A673 (cell line): ENCODE results near the gene SLC8A2. TPM values are rescaled to one million over a fixed set of nuclear protein-coding genes. Genes with fewer than 3 reads are reported as not detected.

Experiments
- BruUV-seq: library from RNA; stranded (reverse); fragments of 400-500 nt; replicated peaks from 2 replicates; lab custom pipeline; 2021; lab: Mats Ljungman, UMichigan
- CTCF ChIA-PET: fragments of 300-600 bp; sonication (Branson Sonifier 250); formaldehyde crosslinking; loops from one replicate; lab custom pipeline; 2022; ENCODE audit warnings: antibody characterized with exemption; lab: Charles Lee
- POLR2A ChIA-PET: fragments of 300-600 bp; sonication (Branson Sonifier 250); formaldehyde crosslinking; loops from one replicate; lab custom pipeline; 2022; ENCODE audit warnings: antibody characterized with exemption; ENCODE audit not compliant: low non-redundant PET; lab: Charles Lee
- DNase-seq: peaks from one replicate; pipeline ENCODE4 v3.0.0-alpha.2; 2015; ENCODE audit warnings: low spot score
- H3K27ac ChIP-seq: fragments of 200-600 bp; sonication (generic); 2 replicates; pipeline ENCODE4 v1.5.1; 2016; ENCODE audit warnings: mixed run types, low read depth, mild to moderate bottlenecking, mixed read lengths, antibody characterized with exemption, low read length; ENCODE audit not compliant: poor library complexity, severe bottlenecking
- H3K27me3 ChIP-seq: fragments of 200-600 bp; sonication (generic); replicated peaks from 2 replicates; pipeline ENCODE4 v1.6.1; 2017; ENCODE audit warnings: mixed run types, low read depth, mild to moderate bottlenecking, mixed read lengths, antibody characterized with exemption, low read length; ENCODE audit not compliant: insufficient read depth, poor library complexity
- H3K36me3 ChIP-seq: fragments of 200-600 bp; sonication (generic); 2 replicates; pipeline ENCODE4 v1.6.1; 2016; ENCODE audit warnings: mixed run types, mild to moderate bottlenecking, mixed read lengths, antibody characterized with exemption, low read length; ENCODE audit not compliant: insufficient read depth, poor library complexity, severe bottlenecking
- H3K4me1 ChIP-seq: fragments of 200-600 bp; sonication (generic); 2 replicates; pipeline ENCODE4 v1.6.1; 2017; ENCODE audit warnings: mixed run types, mild to moderate bottlenecking, mixed read lengths, antibody characterized with exemption, low read length; ENCODE audit not compliant: insufficient read depth, poor library complexity, severe bottlenecking
- H3K4me3 ChIP-seq: fragments of 200-600 bp; sonication (generic); 2 replicates; pipeline ENCODE4 v1.5.1; 2016; ENCODE audit warnings: low read depth, mixed run types, mild to moderate bottlenecking, mixed read lengths, low read length; ENCODE audit not compliant: poor library complexity, severe bottlenecking
- H3K9me3 ChIP-seq: fragments of 200-600 bp; sonication (generic); 2 replicates; pipeline ENCODE4 v1.6.1; 2016; ENCODE audit warnings: mixed run types, low read depth, mild to moderate bottlenecking, mixed read lengths, antibody characterized with exemption, low read length; ENCODE audit not compliant: poor library complexity, severe bottlenecking
- CTCF ChIP-seq: fragments of 300-800, 200-600 bp; sonication (generic); conservative IDR thresholded peaks from 2 replicates; pipeline ENCODE4 v1.5.1; 2017; ENCODE audit warnings: low read depth, mild to moderate bottlenecking, antibody characterized with exemption, low read length, moderate library complexity, mixed read lengths
- EZH2 ChIP-seq: fragments of 200-600 bp; sonication (generic); IDR thresholded peaks from 2 replicates; pipeline ENCODE4 v1.6.1; 2017; ENCODE audit warnings: borderline replicate concordance, low read depth, mild to moderate bottlenecking, mixed read lengths, antibody characterized with exemption, low read length; ENCODE audit not compliant: poor library complexity, severe bottlenecking
- intact Hi-C: fragments of 100-400 bp; cut with micrococcal nuclease; formaldehyde crosslinking; loops from one replicate; pipeline ENCODE4 v1.10.0; 2022; ENCODE audit not compliant: unreplicated experiment
- total RNA-seq: library from RNA; stranded (reverse); gene quantifications from 2 replicates; pipeline ENCODE4 v1.2.3, GENCODE V29; 2021

SLC8A2 gene
- total RNA-seq, 1 experiment from 2014 or later, result 3.2 TPM

- Histone ChIP-seq H3K36me3 (no peaks in the 10 kb centered on the region), H3K4me1 (peaks cover 9% of the 10 kb centered on the region), H3K9me3 (no peaks in the 10 kb centered on the region), H3K27ac (no peak overlapping the region), H3K4me3 (no peak overlapping the region), H3K27me3 (no peaks in the 10 kb centered on the region)
- intact Hi-C loops, result no loop called here
- POLR2A ChIA-PET, result no interaction called here
- no TSS peak for BruUV-seq
- no peak for DNase-seq
- TF ChIP-seq EZH2 (no peak), CTCF (no peak)
- CTCF ChIA-PET, result interaction anchor here (0.7 to 1.0 kb wide), 2 partner anchors 31 to 492 kb away, joined by 6 to 8 read pairs; no protein-coding TSS in a partner anchor
Measured at GRCh38 chr19:47467914-47468313, 3.8 kb downstream of the SLC8A2 start.

- Histone ChIP-seq H3K36me3 (no peaks in the 10 kb centered on the region), H3K4me1 (peaks cover 3% of the 10 kb centered on the region), H3K27ac (no peak overlapping the region), H3K27me3 (no peaks in the 10 kb centered on the region), H3K9me3 (no peaks in the 10 kb centered on the region), H3K4me3 (no peak overlapping the region)
- intact Hi-C loops, result no loop called here
- ChIA-PET POLR2A (no interaction called here), CTCF (no interaction called here)
- no TSS peak for BruUV-seq
- no peak for DNase-seq
- TF ChIP-seq EZH2 (no peak), CTCF (no peak)
Measured at GRCh38 chr19:47465957-47466356, 5.7 kb downstream of the SLC8A2 start.

GRCh38 chr19:47464675-47465419 is 6.8 kb downstream of the SLC8A2 start:
- POLR2A ChIA-PET, result no interaction called here
- TF ChIP-seq EZH2 (no peak), CTCF (no peak)
- no peak overlapping the region for H3K27ac ChIP-seq
- no peaks in the 10 kb centered on the region for H3K9me3 ChIP-seq
- intact Hi-C loops, result no loop called here
- no peak for DNase-seq
- no peak overlapping the region for H3K4me3 ChIP-seq
- no peaks in the 10 kb centered on the region for H3K4me1 ChIP-seq
- no peaks in the 10 kb centered on the region for H3K36me3 ChIP-seq
- H3K27me3 ChIP-seq, result no peaks in the 10 kb centered on the region
- BruUV-seq, result no TSS peak
- CTCF ChIA-PET, result no interaction called here
